Hindlimb muscle (tissue), 1 donor: Measurements from ENCODE around the gene GPNMB. TPM values are rescaled to one million over a fixed set of nuclear protein-coding genes. Genes with fewer than 3 reads are reported as not detected.

ENCODE experiments used
- DNase-seq: peaks from one replicate; pipeline ENCODE4 v3.0.0-alpha.2; 2013
- polyA plus RNA-seq: library from polyadenylated mRNA; unstranded; fragments of 120-200 nt; gene quantifications from one replicate; pipeline ENCODE4 v1.2.1, GENCODE V29; 2013; ENCODE audit not compliant: insufficient read length

The GPNMB gene
- polyA plus RNA-seq, 1 donor: 53.7 TPM

- no peak for DNase-seq
Observed at GRCh38 chr7:23232966-23233365, 13.6 kb upstream of the GPNMB start.

- no peak for DNase-seq
Observed at GRCh38 chr7:23234569-23235296, 11.8 kb upstream of the GPNMB start.

GRCh38 chr7:23235813-23236221, 10.8 kb upstream of the GPNMB start:
- DNase-seq: no peak

GRCh38 chr7:23237000-23237399, 9.6 kb upstream of the GPNMB start:
- DNase-seq: no peak

GRCh38 chr7:23238983-23239652, 7.5 kb upstream of the GPNMB start:
- no peak for DNase-seq

- no peak for DNase-seq
Observed at GRCh38 chr7:23239698-23240097, 6.9 kb upstream of the GPNMB start.

- no peak for DNase-seq
Observed at GRCh38 chr7:23242321-23242720, 4.3 kb upstream of the GPNMB start.

- no peak for DNase-seq
Observed at GRCh38 chr7:23242935-23243334, 3.6 kb upstream of the GPNMB start.

GRCh38 chr7:23247046-23247602, 549 bp downstream of the GPNMB start:
- DNase-seq: peak; percentile 38

GRCh38 chr7:23247603-23248335, 1.2 kb downstream of the GPNMB start:
- peak; percentile 48 for DNase-seq

GRCh38 chr7:23249486-23249885, 2.9 kb downstream of the GPNMB start:
- no peak for DNase-seq

- DNase-seq: no peak
Observed at GRCh38 chr7:23254051-23254681, 7.6 kb downstream of the GPNMB start.

- no peak for DNase-seq
Observed at GRCh38 chr7:23256731-23257130, 10.2 kb downstream of the GPNMB start.

GRCh38 chr7:23260371-23260770, 13.8 kb downstream of the GPNMB start:
- no peak for DNase-seq

GRCh38 chr7:23261843-23262452, 15.4 kb downstream of the GPNMB start:
- peak; percentile 43 for DNase-seq

- DNase-seq: no peak
Observed at GRCh38 chr7:23264916-23265458, 18.4 kb downstream of the GPNMB start.

- DNase-seq: no peak
Observed at GRCh38 chr7:23266918-23267317, 20.3 kb downstream of the GPNMB start.

- DNase-seq: no peak
Observed at GRCh38 chr7:23267357-23267756, 20.8 kb downstream of the GPNMB start.

- DNase-seq: no peak
Observed at GRCh38 chr7:23268167-23268566, 21.6 kb downstream of the GPNMB start.

GRCh38 chr7:23268746-23269145, 22.2 kb downstream of the GPNMB start:
- DNase-seq: no peak

- DNase-seq: no peak
Observed at GRCh38 chr7:23272275-23272674, 25.7 kb downstream of the GPNMB start.

- peak; percentile 46 for DNase-seq
Observed at GRCh38 chr7:23273141-23273599, 26.6 kb downstream of the GPNMB start.
